ENCODE measurements around the gene FNDC3A.

DNA sequence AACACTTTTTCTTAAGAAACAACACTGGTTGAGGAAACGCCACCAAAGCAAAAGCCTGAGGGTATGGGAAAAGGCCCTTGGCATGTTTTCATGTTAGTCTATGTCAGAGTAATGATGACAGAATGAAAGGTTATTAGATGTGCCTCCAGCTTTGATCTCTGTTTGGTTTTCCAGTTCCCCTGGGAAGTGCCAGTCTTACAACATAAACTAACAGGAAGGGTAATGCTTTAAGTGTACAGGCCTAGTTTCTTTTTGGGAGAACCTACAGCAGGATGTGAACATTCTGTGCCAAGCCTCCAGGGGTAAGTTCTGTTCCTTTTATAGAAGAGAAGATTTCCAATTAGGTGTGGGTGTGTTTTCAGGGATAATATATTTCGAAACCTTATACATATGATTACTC is 121.7 kb downstream of the FNDC3A start:
- TF ChIP-seq, protein P1, sequence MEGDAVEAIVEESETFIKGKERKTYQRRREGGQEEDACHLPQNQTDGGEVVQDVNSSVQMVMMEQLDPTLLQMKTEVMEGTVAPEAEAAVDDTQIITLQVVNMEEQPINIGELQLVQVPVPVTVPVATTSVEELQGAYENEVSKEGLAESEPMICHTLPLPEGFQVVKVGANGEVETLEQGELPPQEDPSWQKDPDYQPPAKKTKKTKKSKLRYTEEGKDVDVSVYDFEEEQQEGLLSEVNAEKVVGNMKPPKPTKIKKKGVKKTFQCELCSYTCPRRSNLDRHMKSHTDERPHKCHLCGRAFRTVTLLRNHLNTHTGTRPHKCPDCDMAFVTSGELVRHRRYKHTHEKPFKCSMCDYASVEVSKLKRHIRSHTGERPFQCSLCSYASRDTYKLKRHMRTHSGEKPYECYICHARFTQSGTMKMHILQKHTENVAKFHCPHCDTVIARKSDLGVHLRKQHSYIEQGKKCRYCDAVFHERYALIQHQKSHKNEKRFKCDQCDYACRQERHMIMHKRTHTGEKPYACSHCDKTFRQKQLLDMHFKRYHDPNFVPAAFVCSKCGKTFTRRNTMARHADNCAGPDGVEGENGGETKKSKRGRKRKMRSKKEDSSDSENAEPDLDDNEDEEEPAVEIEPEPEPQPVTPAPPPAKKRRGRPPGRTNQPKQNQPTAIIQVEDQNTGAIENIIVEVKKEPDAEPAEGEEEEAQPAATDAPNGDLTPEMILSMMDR (IDR thresholded peaks at IDR 0.05; ENCODE audit: poor library complexity): no peak
- TF ChIP-seq EZH2 (IDR thresholded peaks at IDR 0.05; ENCODE audit: borderline replicate concordance): no peak
- TF ChIP-seq EZH2phosphoT487 (IDR thresholded peaks at IDR 0.05; ENCODE audit: low read depth, severe bottlenecking, unreplicated experiment): no peak

Measured in hepatocyte (in vitro differentiated cells).